NCI-H2081 treated with DMSO at 0.1 percent for 48 hours (cell line): ENCODE measurements around the gene GNAI1.

ENCODE experiments used
- DNase-seq: peaks from one replicate; lab custom pipeline; 2025; lab: John Stamatoyannopoulos, UW

GNAI1 gene

GRCh38 chr7:80159802-80160201 lies 25.2 kb downstream of the GNAI1 start:
- DNase-seq = no peak

- DNase-seq = no peak
Measured at GRCh38 chr7:80161466-80161865, 26.8 kb downstream of the GNAI1 start.

GRCh38 chr7:80165177-80165576 lies 30.5 kb downstream of the GNAI1 start:
- DNase-seq = no peak

- no peak for DNase-seq
Measured at GRCh38 chr7:80170445-80170844, 35.8 kb downstream of the GNAI1 start.

- no peak for DNase-seq
Measured at GRCh38 chr7:80172387-80172786, 37.8 kb downstream of the GNAI1 start.

- DNase-seq = no peak
Measured at GRCh38 chr7:80175744-80176143, 41.1 kb downstream of the GNAI1 start.

- no peak for DNase-seq
Measured at GRCh38 chr7:80181411-80181810, 46.8 kb downstream of the GNAI1 start.

- no peak for DNase-seq
Measured at GRCh38 chr7:80182630-80183276, 48.1 kb downstream of the GNAI1 start.

GRCh38 chr7:80183351-80183750 lies 48.7 kb downstream of the GNAI1 start:
- DNase-seq = no peak

GRCh38 chr7:80183900-80184685 lies 49.5 kb downstream of the GNAI1 start:
- no peak for DNase-seq

GRCh38 chr7:80184693-80185092 lies 50.1 kb downstream of the GNAI1 start:
- no peak for DNase-seq

- DNase-seq = no peak
Measured at GRCh38 chr7:80185571-80185970, 50.9 kb downstream of the GNAI1 start.

GRCh38 chr7:80186721-80187120 lies 52.1 kb downstream of the GNAI1 start:
- peak; percentile 12 for DNase-seq

GRCh38 chr7:80187279-80187678 lies 52.6 kb downstream of the GNAI1 start:
- no peak for DNase-seq

GRCh38 chr7:80187727-80188126 lies 53.1 kb downstream of the GNAI1 start:
- DNase-seq = no peak

GRCh38 chr7:80189638-80190037 lies 55.0 kb downstream of the GNAI1 start:
- DNase-seq = peak; percentile 29

GRCh38 chr7:80197627-80198026 lies 63.0 kb downstream of the GNAI1 start:
- no peak for DNase-seq

- DNase-seq = no peak
Measured at GRCh38 chr7:80199051-80199450, 64.4 kb downstream of the GNAI1 start.

GRCh38 chr7:80204454-80204853 lies 69.8 kb downstream of the GNAI1 start:
- no peak for DNase-seq

- DNase-seq = no peak
Measured at GRCh38 chr7:80204919-80205318, 70.3 kb downstream of the GNAI1 start.

GRCh38 chr7:80206763-80207162 lies 72.1 kb downstream of the GNAI1 start:
- no peak for DNase-seq

GRCh38 chr7:80207501-80207900 lies 72.9 kb downstream of the GNAI1 start:
- no peak for DNase-seq

- no peak for DNase-seq
Measured at GRCh38 chr7:80208700-80209099, 74.1 kb downstream of the GNAI1 start.

GRCh38 chr7:80210400-80210799 lies 75.8 kb downstream of the GNAI1 start:
- peak; percentile 53 for DNase-seq
